Measurements from ENCODE around the gene TPMT.
"Not testable (repeated sequence)": the region's sequence is repeated elsewhere in the genome, so short reads cannot be mapped to it uniquely, and the experiment has no call there.

TPMT gene

GRCh38 chr6:18151801-18152200, 3.1 kb downstream of the TPMT start:
- no peak for TF ChIP-seq CTCF (IDR thresholded peaks at IDR 0.05)
- Histone ChIP-seq H3K4me2 (ENCODE audit: low read length) (no peak overlapping the region), H3K9me3 (ENCODE audit: control insufficient read depth, low read length) (no peaks in the 10 kb centered on the region), H3K27me3 (ENCODE audit: control insufficient read depth, insufficient read depth, low read length) (no peaks in the 10 kb centered on the region), H3K9ac (no peak overlapping the region), H3K79me2 (no peaks in the 10 kb centered on the region), H2AFZ (no peak overlapping the region), H3K36me3 (ENCODE audit: control insufficient read depth, insufficient read depth, low read length) (no peaks in the 10 kb centered on the region), H3K27ac (no peak overlapping the region), H3K4me1 (peaks cover 14% of the 10 kb centered on the region), H3K4me3 (ENCODE audit: low read depth, low read length) (no peak overlapping the region)

GRCh38 chr6:18151391-18151790, 3.5 kb downstream of the TPMT start:
- not testable (repeated sequence) for H3K9ac ChIP-seq; H3K4me2 ChIP-seq (ENCODE audit: low read length); H3K36me3 ChIP-seq (ENCODE audit: control insufficient read depth, insufficient read depth, low read length); H3K27me3 ChIP-seq (ENCODE audit: control insufficient read depth, insufficient read depth, low read length); H3K27ac ChIP-seq; H3K79me2 ChIP-seq; H3K9me3 ChIP-seq (ENCODE audit: control insufficient read depth, low read length); H2AFZ ChIP-seq; H3K4me3 ChIP-seq (ENCODE audit: low read depth, low read length)
- H3K4me1 ChIP-seq: peaks cover 14% of the 10 kb centered on the region

- Histone ChIP-seq H3K27me3 (ENCODE audit: control insufficient read depth, insufficient read depth, low read length) (no peaks in the 10 kb centered on the region), H3K9ac (no peak overlapping the region), H3K79me2 (no peaks in the 10 kb centered on the region), H3K9me3 (ENCODE audit: control insufficient read depth, low read length) (no peaks in the 10 kb centered on the region), H3K27ac (no peak overlapping the region), H3K36me3 (ENCODE audit: control insufficient read depth, insufficient read depth, low read length) (no peaks in the 10 kb centered on the region), H3K4me1 (peaks cover 10% of the 10 kb centered on the region), H3K4me3 (ENCODE audit: low read depth, low read length) (no peak overlapping the region), H2AFZ (no peak overlapping the region), H3K4me2 (ENCODE audit: low read length) (no peak overlapping the region)
- TF ChIP-seq CTCF (IDR thresholded peaks at IDR 0.05): no peak
Observed at GRCh38 chr6:18148304-18149025, 6.4 kb downstream of the TPMT start.

- no peak for TF ChIP-seq CTCF (IDR thresholded peaks at IDR 0.05)
- H3K27ac ChIP-seq: no peak overlapping the region
Observed at GRCh38 chr6:18147616-18148015, 7.3 kb downstream of the TPMT start.

GRCh38 chr6:18147160-18147559, 7.7 kb downstream of the TPMT start:
- Histone ChIP-seq H3K4me2 (ENCODE audit: low read length) (no peak overlapping the region), H3K9me3 (ENCODE audit: control insufficient read depth, low read length) (no peaks in the 10 kb centered on the region), H3K4me1 (no peaks in the 10 kb centered on the region), H2AFZ (no peak overlapping the region), H3K4me3 (ENCODE audit: low read depth, low read length) (no peak overlapping the region), H3K27ac (no peak overlapping the region), H3K79me2 (no peaks in the 10 kb centered on the region), H3K27me3 (ENCODE audit: control insufficient read depth, insufficient read depth, low read length) (no peaks in the 10 kb centered on the region), H3K36me3 (ENCODE audit: control insufficient read depth, insufficient read depth, low read length) (no peaks in the 10 kb centered on the region), H3K9ac (no peak overlapping the region)
- TF ChIP-seq CTCF (IDR thresholded peaks at IDR 0.05): no peak

More at GRCh38 chr6:18147616-18148015, 7.3 kb downstream of the TPMT start:
- H3K4me2 ChIP-seq (ENCODE audit: low read length): no peak overlapping the region
- no peaks in the 10 kb centered on the region for H3K27me3 ChIP-seq (ENCODE audit: control insufficient read depth, insufficient read depth, low read length)
- H3K9me3 ChIP-seq (ENCODE audit: control insufficient read depth, low read length): no peaks in the 10 kb centered on the region
- H3K79me2 ChIP-seq: no peaks in the 10 kb centered on the region
- H2AFZ ChIP-seq: no peak overlapping the region
- no peak overlapping the region for H3K9ac ChIP-seq
- peaks cover 3% of the 10 kb centered on the region for H3K4me1 ChIP-seq
- no peak overlapping the region for H3K4me3 ChIP-seq (ENCODE audit: low read depth, low read length)
- H3K36me3 ChIP-seq (ENCODE audit: control insufficient read depth, insufficient read depth, low read length): no peaks in the 10 kb centered on the region
